GM19324 (cell line): ENCODE results near the gene SMOC2.
"Not testable (repeated sequence)": the region's sequence is repeated elsewhere in the genome, so short reads cannot be mapped to it uniquely, and the experiment has no call there.

Experiments used
- ATAC-seq: cut with Tn5 transposase; IDR thresholded peaks from one replicate; pipeline ENCODE4 v1.9.1; 2021; ENCODE audit warnings: mild to moderate bottlenecking, moderate library complexity; ENCODE audit not compliant: unreplicated experiment, low FRiP score

Gene SMOC2

GRCh38 chr6:168670401-168670985, 229.5 kb downstream of the SMOC2 start:
- no peak for ATAC-seq

GRCh38 chr6:168671028-168671862, 230.3 kb downstream of the SMOC2 start:
- no peak for ATAC-seq

GRCh38 chr6:168671863-168672546, 231.0 kb downstream of the SMOC2 start:
- ATAC-seq: no peak

- no peak for ATAC-seq
Observed at GRCh38 chr6:168674595-168674994, 233.6 kb downstream of the SMOC2 start.

- no peak for ATAC-seq
Observed at GRCh38 chr6:168675375-168675774, 234.4 kb downstream of the SMOC2 start.

- no peak for ATAC-seq
Observed at GRCh38 chr6:168675933-168676551, 235.1 kb downstream of the SMOC2 start.

- no peak for ATAC-seq
Observed at GRCh38 chr6:168676552-168677322, 235.8 kb downstream of the SMOC2 start.

- ATAC-seq: not testable (repeated sequence)
Observed at GRCh38 chr6:168677323-168677781, 236.4 kb downstream of the SMOC2 start.

GRCh38 chr6:168678077-168678476, 237.1 kb downstream of the SMOC2 start:
- no peak for ATAC-seq

- no peak for ATAC-seq
Observed at GRCh38 chr6:168678588-168678987, 237.6 kb downstream of the SMOC2 start.

- no peak for ATAC-seq
Observed at GRCh38 chr6:168681748-168682147, 240.8 kb downstream of the SMOC2 start.

- no peak for ATAC-seq
Observed at GRCh38 chr6:168683621-168684020, 242.6 kb downstream of the SMOC2 start.

GRCh38 chr6:168684471-168684870, 243.5 kb downstream of the SMOC2 start:
- no peak for ATAC-seq

GRCh38 chr6:168684906-168685305, 243.9 kb downstream of the SMOC2 start:
- no peak for ATAC-seq

- ATAC-seq: no peak
Observed at GRCh38 chr6:168686029-168686738, 245.2 kb downstream of the SMOC2 start.

- ATAC-seq: no peak
Observed at GRCh38 chr6:168686831-168687730, 246.1 kb downstream of the SMOC2 start.

- ATAC-seq: no peak
Observed at GRCh38 chr6:168690271-168690670, 249.3 kb downstream of the SMOC2 start.

- ATAC-seq: no peak
Observed at GRCh38 chr6:168691774-168692173, 250.8 kb downstream of the SMOC2 start.
